CD8-positive, alpha-beta memory T cell (primary cell): ENCODE data around the gene TLX1. TPM values are rescaled to one million over a fixed set of nuclear protein-coding genes. Genes with fewer than 3 reads are reported as not detected.

Experiments
- CTCF ChIA-PET: fragments of 350-600 bp; sonication (Branson Sonifier 250); formaldehyde crosslinking; loops from one replicate; lab custom pipeline; 2021; ENCODE audit warnings: antibody characterized with exemption; lab: Charles Lee
- POLR2A ChIA-PET: fragments of 350-600 bp; sonication (Branson Sonifier 250); formaldehyde crosslinking; loops from one replicate; lab custom pipeline; 2021; ENCODE audit warnings: antibody characterized with exemption; lab: Charles Lee
- DNase-seq, 5 donors: peaks; one replicate each; pipeline versions ENCODE4 v3.0.0 to v3.0.0-alpha.2; 2020 to 2022; ENCODE audit warnings: mixed read lengths in 1 of 5
- H3K27ac ChIP-seq: one replicate; pipeline ENCODE4 v1.7.0; 2013; ENCODE audit warnings: low read depth, mild to moderate bottlenecking, low read length, moderate library complexity
- H3K27me3 ChIP-seq: 2 replicates; pipeline ENCODE4 v1.7.0; 2013; ENCODE audit warnings: low read length, mild to moderate bottlenecking; ENCODE audit not compliant: insufficient read depth, poor library complexity, severe bottlenecking
- H3K36me3 ChIP-seq: 2 replicates; pipeline ENCODE4 v1.7.0; 2013; ENCODE audit warnings: mild to moderate bottlenecking, low read length, moderate library complexity; ENCODE audit not compliant: insufficient read depth
- H3K4me1 ChIP-seq: 2 replicates; pipeline ENCODE4 v1.7.0; 2013; ENCODE audit warnings: mild to moderate bottlenecking, low read length, moderate library complexity; ENCODE audit not compliant: insufficient read depth
- H3K4me3 ChIP-seq: 2 replicates; pipeline ENCODE4 v1.7.0; 2013; ENCODE audit warnings: mild to moderate bottlenecking, low read length
- H3K9me3 ChIP-seq: 2 replicates; pipeline ENCODE4 v1.7.0; 2013; ENCODE audit warnings: mild to moderate bottlenecking, low read length
- H3K27ac Mint-ChIP-seq, 8 donors: one replicate each; pipeline ENCODE4 v1.8.0; 2020 to 2021; ENCODE audit warnings: mixed read lengths in 8 of 8, mild to moderate bottlenecking in 6 of 8, inconsistent platforms in 3 of 8, moderate library complexity in 3 of 8
- H3K27me3 Mint-ChIP-seq, 2 donors: one replicate each; pipeline ENCODE4 v1.8.0; 2020 to 2021; ENCODE audit warnings: mixed read lengths in 2 of 2, mild to moderate bottlenecking in 1 of 2, moderate library complexity in 1 of 2
- H3K36me3 Mint-ChIP-seq, 3 donors: one replicate each; pipeline ENCODE4 v1.8.0; 2020 to 2021; ENCODE audit warnings: mixed read lengths in 3 of 3, inconsistent platforms in 1 of 3, mild to moderate bottlenecking in 1 of 3
- H3K4me1 Mint-ChIP-seq, 3 donors: one replicate each; pipeline ENCODE4 v1.8.0; 2020 to 2021; ENCODE audit warnings: mixed read lengths in 3 of 3, inconsistent platforms in 1 of 3, mild to moderate bottlenecking in 1 of 3
- H3K4me3 Mint-ChIP-seq, 7 donors: one replicate each; pipeline ENCODE4 v1.8.0; 2020 to 2021; ENCODE audit warnings: mixed read lengths in 7 of 7, mild to moderate bottlenecking in 6 of 7, moderate library complexity in 4 of 7, inconsistent platforms in 2 of 7
- H3K9me3 Mint-ChIP-seq, 5 donors: one replicate each; pipeline ENCODE4 v1.8.0; 2020 to 2022; ENCODE audit warnings: mixed read lengths in 5 of 5, mild to moderate bottlenecking in 3 of 5, moderate library complexity in 2 of 5, inconsistent platforms in 1 of 5
- polyA plus RNA-seq: library from polyadenylated mRNA; unstranded; fragments of 300-500 nt; fragmentation: Illumina TruSeq; gene quantifications from one replicate; pipeline ENCODE4 v1.2.3, GENCODE V29; 2021
- total RNA-seq, 2 experiments: library from RNA; stranded (reverse); gene quantifications; one replicate each; pipeline ENCODE4 v1.2.3, GENCODE V29; 2021

Gene TLX1
- total and polyA plus RNA-seq, 3 experiments from 2014 or later: not detected

- no peak overlapping the region for H3K4me3 ChIP-seq
These were observed 8.6 kb upstream of the TLX1 start for GRCh38 chr10:101122270-101123084.

GRCh38 chr10:101123085-101123814 is 7.8 kb upstream of the TLX1 start:
- Histone ChIP-seq H3K27ac (no peak overlapping the region), H3K9me3 (no peaks in the 10 kb centered on the region), H3K27me3 (peaks cover 58% of the 10 kb centered on the region), H3K36me3 (no peaks in the 10 kb centered on the region), H3K4me1 (peaks cover 22% of the 10 kb centered on the region), H3K4me3 (no peak overlapping the region)
- Mint-ChIP-seq H3K4me3 (peak overlapping the region; percentile 72 to 95 (median 77)), H3K9me3 (no peaks in the 10 kb centered on the region), H3K27me3 (peaks cover 60 to 68% of the 10 kb centered on the region in 2 donors), H3K36me3 (peaks cover 0 to 4% (median 4%) of the 10 kb centered on the region in 3 donors), H3K27ac (peak overlapping the region in 1 of 8 donors; percentile 37), H3K4me1 (peaks cover 29 to 34% (median 32%) of the 10 kb centered on the region in 3 donors)
- ChIA-PET CTCF (interaction anchor here (1.0 to 3.7 kb wide), 4 partner anchors 9 to 104 kb away, joined by 4 to 22 read pairs (median 10); no protein-coding TSS in a partner anchor), POLR2A (no interaction called here)
- no peak for DNase-seq

More at GRCh38 chr10:101122270-101123084, 8.6 kb upstream of the TLX1 start:
- Mint-ChIP-seq H3K4me1 (peaks cover 29 to 34% (median 32%) of the 10 kb centered on the region in 3 donors), H3K27ac (no peak overlapping the region), H3K27me3 (peaks cover 62 to 69% of the 10 kb centered on the region in 2 donors), H3K9me3 (no peaks in the 10 kb centered on the region), H3K4me3 (peak overlapping the region; percentile 27 to 95 (median 72)), H3K36me3 (peaks cover 0 to 4% (median 4%) of the 10 kb centered on the region in 3 donors)
- Histone ChIP-seq H3K27me3 (peaks cover 52% of the 10 kb centered on the region), H3K27ac (no peak overlapping the region), H3K4me1 (peaks cover 22% of the 10 kb centered on the region), H3K36me3 (no peaks in the 10 kb centered on the region), H3K9me3 (no peaks in the 10 kb centered on the region)
- POLR2A ChIA-PET: no interaction called here
- CTCF ChIA-PET: interaction anchor here (1.0 to 3.7 kb wide), 4 partner anchors 10 to 27 kb away, joined by 3 to 22 read pairs (median 10); no protein-coding TSS in a partner anchor
- no peak for DNase-seq

GRCh38 chr10:101123815-101124617 is 7.1 kb upstream of the TLX1 start:
- H3K36me3 ChIP-seq: no peaks in the 10 kb centered on the region
- Mint-ChIP-seq H3K4me3 (peak overlapping the region; percentile 48 to 81 (median 75)), H3K9me3 (no peaks in the 10 kb centered on the region), H3K36me3 (peaks cover 0 to 4% (median 3%) of the 10 kb centered on the region in 3 donors), H3K27me3 (peaks cover 56 to 73% of the 10 kb centered on the region in 2 donors), H3K4me1 (peaks cover 29 to 34% (median 32%) of the 10 kb centered on the region in 3 donors), H3K27ac (peak overlapping the region in 1 of 8 donors; percentile 37)
- H3K4me3 ChIP-seq: no peak overlapping the region
- H3K4me1 ChIP-seq: peaks cover 22% of the 10 kb centered on the region
- ChIA-PET POLR2A (no interaction called here), CTCF (interaction anchor here (1.0 to 3.7 kb wide), 4 partner anchors 18 to 105 kb away, joined by 3 to 22 read pairs (median 10); no protein-coding TSS in a partner anchor)
- H3K27ac ChIP-seq: no peak overlapping the region
- no peaks in the 10 kb centered on the region for H3K9me3 ChIP-seq
- no peak for DNase-seq
- peaks cover 63% of the 10 kb centered on the region for H3K27me3 ChIP-seq

- Histone ChIP-seq H3K27me3 (peaks cover 66% of the 10 kb centered on the region), H3K4me3 (no peak overlapping the region), H3K27ac (no peak overlapping the region), H3K9me3 (no peaks in the 10 kb centered on the region), H3K4me1 (peaks cover 22% of the 10 kb centered on the region), H3K36me3 (no peaks in the 10 kb centered on the region)
- Mint-ChIP-seq H3K27me3 (peaks cover 61 to 82% of the 10 kb centered on the region in 2 donors), H3K36me3 (peaks cover 0 to 6% (median 4%) of the 10 kb centered on the region in 3 donors), H3K27ac (no peak overlapping the region), H3K4me1 (peaks cover 29 to 34% (median 32%) of the 10 kb centered on the region in 3 donors), H3K4me3 (no peak overlapping the region), H3K9me3 (no peaks in the 10 kb centered on the region)
- POLR2A ChIA-PET: no interaction called here
- no peak for DNase-seq
- CTCF ChIA-PET: interaction anchor here (0.9 to 1.0 kb wide), 2 partner anchors 17 to 28 kb away, joined by 3 read pairs; no protein-coding TSS in a partner anchor
These were observed 6.2 kb upstream of the TLX1 start for GRCh38 chr10:101124933-101125332.

GRCh38 chr10:101126684-101127628 is 4.1 kb upstream of the TLX1 start:
- H3K36me3 ChIP-seq: no peaks in the 10 kb centered on the region
- Mint-ChIP-seq H3K4me1 (peaks cover 18 to 25% (median 19%) of the 10 kb centered on the region in 3 donors), H3K4me3 (peak overlapping the region in 1 of 7 donors; percentile 0), H3K9me3 (no peaks in the 10 kb centered on the region), H3K27ac (no peak overlapping the region), H3K27me3 (peaks cover 61 to 87% of the 10 kb centered on the region in 2 donors), H3K36me3 (peaks cover 0 to 6% (median 4%) of the 10 kb centered on the region in 3 donors)
- CTCF ChIA-PET: interaction anchor here (1.1 to 2.0 kb wide), 2 partner anchors 11 to 15 kb away, joined by 3 to 10 read pairs; no protein-coding TSS in a partner anchor
- H3K27ac ChIP-seq: no peak overlapping the region
- H3K9me3 ChIP-seq: no peaks in the 10 kb centered on the region
- DNase-seq: no peak
- H3K27me3 ChIP-seq: peaks cover 73% of the 10 kb centered on the region
- H3K4me3 ChIP-seq: no peak overlapping the region
- peaks cover 14% of the 10 kb centered on the region for H3K4me1 ChIP-seq
- POLR2A ChIA-PET: no interaction called here

- POLR2A ChIA-PET: no interaction called here
- H3K27me3 ChIP-seq: peaks cover 76% of the 10 kb centered on the region
- DNase-seq: no peak
- CTCF ChIA-PET: interaction anchor here (1.9 kb wide), 1 partner anchor 12 kb away, joined by 8 read pairs; no protein-coding TSS in a partner anchor
- no peaks in the 10 kb centered on the region for H3K9me3 ChIP-seq
- Mint-ChIP-seq H3K27me3 (peaks cover 60 to 86% of the 10 kb centered on the region in 2 donors), H3K4me3 (no peak overlapping the region), H3K4me1 (peaks cover 15 to 34% (median 19%) of the 10 kb centered on the region in 3 donors), H3K27ac (no peak overlapping the region), H3K9me3 (no peaks in the 10 kb centered on the region), H3K36me3 (peaks cover 0 to 3% (median 0%) of the 10 kb centered on the region in 3 donors)
- no peak overlapping the region for H3K27ac ChIP-seq
- no peaks in the 10 kb centered on the region for H3K36me3 ChIP-seq
- H3K4me1 ChIP-seq: peaks cover 13% of the 10 kb centered on the region
- H3K4me3 ChIP-seq: no peak overlapping the region
These were observed 959 bp upstream of the TLX1 start for GRCh38 chr10:101130141-101130540.
